Neural cell (in vitro differentiated cells): Measurements from ENCODE around the gene CCDC86. TPM values are rescaled to one million over a fixed set of nuclear protein-coding genes. Genes with fewer than 3 reads are reported as not detected.

Experiments
- H2AFZ ChIP-seq: fragments of 200-600, 300-800 bp; sonication (generic), shearing (Covaris generic); 2 replicates; pipeline ENCODE4 v1.6.0; 2014; ENCODE audit warnings: low read depth, mild to moderate bottlenecking, antibody characterized with exemption, low read length, moderate library complexity
- H3F3A ChIP-seq: fragments of 200-600 bp; shearing (Covaris generic); 2 replicates; pipeline ENCODE4 v1.6.1; 2016; ENCODE audit warnings: mild to moderate bottlenecking, moderate library complexity, mixed read lengths, antibody characterized with exemption, low read length; ENCODE audit not compliant: insufficient read depth, poor library complexity, severe bottlenecking
- H3K27ac ChIP-seq: fragments of 200-600, 300-800 bp; sonication (generic), shearing (Covaris generic); 2 replicates; pipeline ENCODE4 v1.5.1; 2014; ENCODE audit warnings: mild to moderate bottlenecking, low read length, moderate library complexity
- H3K27me3 ChIP-seq: fragments of 300-800, 200-600 bp; sonication (generic), shearing (Covaris generic); 2 replicates; pipeline ENCODE4 v1.6.0; 2014; ENCODE audit warnings: mild to moderate bottlenecking, low read depth, low read length, moderate library complexity; ENCODE audit not compliant: insufficient read depth
- H3K36me3 ChIP-seq: fragments of 300-800, 200-600 bp; sonication (generic), shearing (Covaris generic); 2 replicates; pipeline ENCODE4 v1.5.1; 2014; ENCODE audit warnings: mild to moderate bottlenecking, antibody characterized with exemption, low read length, moderate library complexity; ENCODE audit not compliant: insufficient read depth
- H3K4me2 ChIP-seq: fragments of 300-800, 200-600 bp; sonication (generic), shearing (Covaris generic); 2 replicates; pipeline ENCODE4 v1.6.0; 2014; ENCODE audit warnings: mild to moderate bottlenecking, low read length
- H3K4me3 ChIP-seq: fragments of 300-800, 200-600 bp; sonication (generic), shearing (Covaris generic); 2 replicates; pipeline ENCODE4 v1.5.1; 2014; ENCODE audit warnings: mild to moderate bottlenecking, low read length, moderate library complexity
- H3K79me2 ChIP-seq: fragments of 200-600 bp; shearing (Covaris generic); replicated peaks from 2 replicates; pipeline ENCODE4 v1.6.0; 2014; ENCODE audit warnings: mild to moderate bottlenecking, low read length, moderate library complexity; ENCODE audit not compliant: insufficient read depth
- H3K9ac ChIP-seq: fragments of 300-800, 200-600 bp; sonication (generic), shearing (Covaris generic); 2 replicates; pipeline ENCODE4 v1.6.1; 2016; ENCODE audit warnings: mild to moderate bottlenecking, low read length, mixed read lengths
- H3K9me2 ChIP-seq: fragments of 200-600 bp; shearing (Covaris generic); 2 replicates; pipeline ENCODE4 v1.6.1; 2016; ENCODE audit warnings: mild to moderate bottlenecking, low read length, mixed read lengths; ENCODE audit not compliant: insufficient read depth
- H3K9me3 ChIP-seq: fragments of 200-600, 300-800 bp; sonication (generic), shearing (Covaris generic); 2 replicates; pipeline ENCODE4 v1.6.1; 2016; ENCODE audit warnings: mild to moderate bottlenecking, mixed run types, low read length, moderate library complexity, mixed read lengths
- H4K20me1 ChIP-seq: fragments of 200-600 bp; shearing (Covaris generic); 2 replicates; pipeline ENCODE4 v1.6.1; 2016; ENCODE audit warnings: mild to moderate bottlenecking, mixed run types; ENCODE audit not compliant: insufficient read depth
- EP300 ChIP-seq: fragments of 450-650 bp; conservative IDR thresholded peaks from 2 replicates; pipeline ENCODE4 v1.6.1; 2014; ENCODE audit warnings: antibody characterized with exemption, mild to moderate bottlenecking, moderate library complexity; ENCODE audit not compliant: poor library complexity, severe bottlenecking
- EZH2 ChIP-seq: fragments of 200-600, 300-800 bp; shearing (Covaris generic), sonication (generic); IDR thresholded peaks from 2 replicates; pipeline ENCODE4 v1.6.1; 2014; ENCODE audit warnings: antibody characterized with exemption, low read length, borderline replicate concordance, mild to moderate bottlenecking; ENCODE audit not compliant: insufficient read depth, poor library complexity, severe bottlenecking
- MXI1 ChIP-seq: fragments of 450-650 bp; conservative IDR thresholded peaks from 2 replicates; pipeline ENCODE4 v1.6.1; 2014; ENCODE audit warnings: antibody characterized with exemption, mild to moderate bottlenecking; ENCODE audit not compliant: poor library complexity, severe bottlenecking
- POLR2AphosphoS5 ChIP-seq: IDR thresholded peaks from 2 replicates; pipeline ENCODE4 v1.6.1; 2012
- RAD21 ChIP-seq: fragments of 450-650 bp; conservative IDR thresholded peaks from 2 replicates; pipeline ENCODE4 v1.6.1; 2014; ENCODE audit warnings: antibody characterized with exemption, mild to moderate bottlenecking, moderate library complexity
- SMC3 ChIP-seq: fragments of 450-650 bp; conservative IDR thresholded peaks from 2 replicates; pipeline ENCODE4 v1.6.1; 2014; ENCODE audit warnings: antibody characterized with exemption, mild to moderate bottlenecking, moderate library complexity; ENCODE audit not compliant: poor library complexity
- TAF1 ChIP-seq: IDR thresholded peaks from 2 replicates; pipeline ENCODE4 v1.6.1; 2012; ENCODE audit warnings: low read depth
- polyA plus RNA-seq: library from polyadenylated mRNA; depleted of rRNA; stranded (reverse); fragments of >200 nt; gene quantifications from 2 replicates; pipeline ENCODE4 v1.2.3, GENCODE V29; 2014
- TF ChIP-seq, protein P1 (sequence below): fragments of 450-650 bp; IDR thresholded peaks from 2 replicates; pipeline ENCODE4 v1.5.1; 2014; ENCODE audit warnings: antibody characterized with exemption, mild to moderate bottlenecking, moderate library complexity; ENCODE audit not compliant: poor library complexity, severe bottlenecking
- TF ChIP-seq, protein P2 (sequence below): IDR thresholded peaks from 2 replicates; pipeline ENCODE4 v1.6.1; 2012; ENCODE audit warnings: borderline replicate concordance

CCDC86 gene
- polyA plus RNA-seq, 1 donor from 2014 or later = 0.16 TPM

DNA sequence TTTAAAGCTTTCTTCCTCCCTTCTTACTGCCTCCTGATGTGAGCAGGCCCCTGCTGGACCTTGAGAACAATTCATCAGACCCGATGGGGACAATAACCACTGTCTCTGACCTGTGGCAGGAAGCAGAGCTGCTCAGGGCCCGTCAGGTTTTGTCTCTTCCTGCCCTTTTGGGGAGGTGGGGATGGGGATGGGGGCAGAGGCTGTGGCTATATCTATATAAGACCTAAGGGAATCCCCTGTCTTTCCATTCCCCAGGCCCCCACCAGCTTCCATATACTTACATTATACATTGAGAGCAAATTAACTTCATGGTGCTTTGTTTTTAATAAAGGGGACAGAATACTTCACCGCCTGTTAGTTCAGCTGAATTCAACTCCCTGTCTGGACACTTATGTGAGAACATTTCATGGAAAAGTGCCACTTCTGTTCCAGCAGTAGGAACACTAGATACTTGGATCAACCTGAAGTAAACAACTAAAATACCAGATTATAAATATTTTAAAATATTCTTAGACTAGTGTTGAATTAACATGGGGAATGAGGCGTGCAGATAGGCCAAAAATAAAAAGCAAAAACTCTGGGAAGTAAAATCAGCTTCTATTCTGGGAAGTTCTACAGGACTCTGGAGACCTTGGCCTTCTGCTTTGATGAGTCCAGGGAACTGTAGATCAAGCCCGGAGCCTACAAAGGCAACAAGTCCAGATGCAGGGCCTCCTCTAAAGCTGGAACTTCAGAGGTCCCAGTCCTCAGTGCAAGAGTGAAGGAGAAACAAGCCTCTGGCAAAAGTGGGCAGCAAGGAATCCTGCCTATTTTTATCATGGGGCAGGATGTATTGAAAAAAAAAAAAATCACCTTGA lies 36.6 kb downstream of the CCDC86 start:
- no peaks in the 10 kb centered on the region for H3K79me2 ChIP-seq
- no peak for TF ChIP-seq MXI1
- TF ChIP-seq EP300 = no peak
- no peak for TF ChIP-seq SMC3
- no peak for TF ChIP-seq RAD21
- no peak for TF ChIP-seq EZH2
- TF ChIP-seq, protein P1, sequence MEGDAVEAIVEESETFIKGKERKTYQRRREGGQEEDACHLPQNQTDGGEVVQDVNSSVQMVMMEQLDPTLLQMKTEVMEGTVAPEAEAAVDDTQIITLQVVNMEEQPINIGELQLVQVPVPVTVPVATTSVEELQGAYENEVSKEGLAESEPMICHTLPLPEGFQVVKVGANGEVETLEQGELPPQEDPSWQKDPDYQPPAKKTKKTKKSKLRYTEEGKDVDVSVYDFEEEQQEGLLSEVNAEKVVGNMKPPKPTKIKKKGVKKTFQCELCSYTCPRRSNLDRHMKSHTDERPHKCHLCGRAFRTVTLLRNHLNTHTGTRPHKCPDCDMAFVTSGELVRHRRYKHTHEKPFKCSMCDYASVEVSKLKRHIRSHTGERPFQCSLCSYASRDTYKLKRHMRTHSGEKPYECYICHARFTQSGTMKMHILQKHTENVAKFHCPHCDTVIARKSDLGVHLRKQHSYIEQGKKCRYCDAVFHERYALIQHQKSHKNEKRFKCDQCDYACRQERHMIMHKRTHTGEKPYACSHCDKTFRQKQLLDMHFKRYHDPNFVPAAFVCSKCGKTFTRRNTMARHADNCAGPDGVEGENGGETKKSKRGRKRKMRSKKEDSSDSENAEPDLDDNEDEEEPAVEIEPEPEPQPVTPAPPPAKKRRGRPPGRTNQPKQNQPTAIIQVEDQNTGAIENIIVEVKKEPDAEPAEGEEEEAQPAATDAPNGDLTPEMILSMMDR = no peak
- H3K36me3 ChIP-seq = no peaks in the 10 kb centered on the region
- no peak overlapping the region for H2AFZ ChIP-seq
- no peak overlapping the region for H3K27ac ChIP-seq
- H3K9me3 ChIP-seq = no peaks in the 10 kb centered on the region
- no peaks in the 10 kb centered on the region for H3K27me3 ChIP-seq
- no peak overlapping the region for H3K9ac ChIP-seq
- H4K20me1 ChIP-seq = no peaks in the 10 kb centered on the region
- H3K9me2 ChIP-seq = no peaks in the 10 kb centered on the region
- no peak overlapping the region for H3K4me3 ChIP-seq
- no peaks in the 10 kb centered on the region for H3F3A ChIP-seq
- no peak overlapping the region for H3K4me2 ChIP-seq

DNA sequence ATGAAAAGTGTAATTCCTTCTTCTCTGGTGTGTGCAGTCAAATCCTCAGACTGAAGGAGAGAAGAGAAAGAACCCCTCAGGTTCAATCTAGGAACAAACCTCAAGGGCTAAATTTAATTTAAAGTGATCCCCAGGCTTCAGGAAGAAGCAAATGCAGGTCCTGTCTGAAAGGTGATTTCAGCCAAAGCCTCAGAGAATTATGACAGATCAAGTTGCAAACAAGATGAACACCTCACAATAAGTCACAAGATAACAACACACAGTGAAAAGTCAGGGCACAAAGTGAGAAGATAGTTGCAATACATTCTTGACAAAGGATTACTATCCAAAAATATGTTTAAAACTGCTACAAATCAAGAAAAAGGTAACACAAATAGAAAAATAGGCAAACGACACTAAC lies 37.2 kb downstream of the CCDC86 start:
- Histone ChIP-seq H3K27ac (no peak overlapping the region), H3F3A (no peaks in the 10 kb centered on the region), H3K9me3 (no peaks in the 10 kb centered on the region), H3K36me3 (no peaks in the 10 kb centered on the region), H3K4me3 (no peak overlapping the region), H2AFZ (no peak overlapping the region), H3K27me3 (no peaks in the 10 kb centered on the region), H4K20me1 (no peaks in the 10 kb centered on the region), H3K79me2 (no peaks in the 10 kb centered on the region), H3K4me2 (no peak overlapping the region), H3K9me2 (no peaks in the 10 kb centered on the region), H3K9ac (no peak overlapping the region)
- TF ChIP-seq TAF1 = no peak
- TF ChIP-seq RAD21 = no peak
- no peak for TF ChIP-seq EZH2
- TF ChIP-seq MXI1 = no peak
- TF ChIP-seq, protein P2, sequence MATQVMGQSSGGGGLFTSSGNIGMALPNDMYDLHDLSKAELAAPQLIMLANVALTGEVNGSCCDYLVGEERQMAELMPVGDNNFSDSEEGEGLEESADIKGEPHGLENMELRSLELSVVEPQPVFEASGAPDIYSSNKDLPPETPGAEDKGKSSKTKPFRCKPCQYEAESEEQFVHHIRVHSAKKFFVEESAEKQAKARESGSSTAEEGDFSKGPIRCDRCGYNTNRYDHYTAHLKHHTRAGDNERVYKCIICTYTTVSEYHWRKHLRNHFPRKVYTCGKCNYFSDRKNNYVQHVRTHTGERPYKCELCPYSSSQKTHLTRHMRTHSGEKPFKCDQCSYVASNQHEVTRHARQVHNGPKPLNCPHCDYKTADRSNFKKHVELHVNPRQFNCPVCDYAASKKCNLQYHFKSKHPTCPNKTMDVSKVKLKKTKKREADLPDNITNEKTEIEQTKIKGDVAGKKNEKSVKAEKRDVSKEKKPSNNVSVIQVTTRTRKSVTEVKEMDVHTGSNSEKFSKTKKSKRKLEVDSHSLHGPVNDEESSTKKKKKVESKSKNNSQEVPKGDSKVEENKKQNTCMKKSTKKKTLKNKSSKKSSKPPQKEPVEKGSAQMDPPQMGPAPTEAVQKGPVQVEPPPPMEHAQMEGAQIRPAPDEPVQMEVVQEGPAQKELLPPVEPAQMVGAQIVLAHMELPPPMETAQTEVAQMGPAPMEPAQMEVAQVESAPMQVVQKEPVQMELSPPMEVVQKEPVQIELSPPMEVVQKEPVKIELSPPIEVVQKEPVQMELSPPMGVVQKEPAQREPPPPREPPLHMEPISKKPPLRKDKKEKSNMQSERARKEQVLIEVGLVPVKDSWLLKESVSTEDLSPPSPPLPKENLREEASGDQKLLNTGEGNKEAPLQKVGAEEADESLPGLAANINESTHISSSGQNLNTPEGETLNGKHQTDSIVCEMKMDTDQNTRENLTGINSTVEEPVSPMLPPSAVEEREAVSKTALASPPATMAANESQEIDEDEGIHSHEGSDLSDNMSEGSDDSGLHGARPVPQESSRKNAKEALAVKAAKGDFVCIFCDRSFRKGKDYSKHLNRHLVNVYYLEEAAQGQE = no peak
- no peak for TF ChIP-seq EP300
- TF ChIP-seq SMC3 = no peak
- TF ChIP-seq, protein P1 = no peak
- no peak for TF ChIP-seq POLR2AphosphoS5
